Measurements from ENCODE around the gene FGGY.

DNA sequence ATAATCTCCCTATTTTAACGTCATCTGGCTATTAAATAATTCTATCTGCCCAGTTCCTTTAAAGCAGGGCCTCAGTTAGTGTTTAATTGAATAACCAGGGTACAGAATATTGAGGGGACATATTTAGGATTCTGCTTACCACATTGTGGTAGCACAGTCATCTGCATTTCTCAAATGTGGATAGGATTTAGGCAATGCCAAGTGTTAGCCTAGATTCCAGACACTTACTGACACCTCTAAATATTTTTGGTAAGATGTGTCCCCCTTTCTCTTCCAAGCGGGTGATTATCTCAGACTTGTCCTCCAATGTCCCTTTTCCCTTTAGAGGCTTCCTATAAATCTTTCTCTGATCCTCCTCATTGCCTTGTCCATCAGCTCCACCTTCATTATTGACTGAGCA, 357.1 kb downstream of the FGGY start:
- TF ChIP-seq, protein P1, sequence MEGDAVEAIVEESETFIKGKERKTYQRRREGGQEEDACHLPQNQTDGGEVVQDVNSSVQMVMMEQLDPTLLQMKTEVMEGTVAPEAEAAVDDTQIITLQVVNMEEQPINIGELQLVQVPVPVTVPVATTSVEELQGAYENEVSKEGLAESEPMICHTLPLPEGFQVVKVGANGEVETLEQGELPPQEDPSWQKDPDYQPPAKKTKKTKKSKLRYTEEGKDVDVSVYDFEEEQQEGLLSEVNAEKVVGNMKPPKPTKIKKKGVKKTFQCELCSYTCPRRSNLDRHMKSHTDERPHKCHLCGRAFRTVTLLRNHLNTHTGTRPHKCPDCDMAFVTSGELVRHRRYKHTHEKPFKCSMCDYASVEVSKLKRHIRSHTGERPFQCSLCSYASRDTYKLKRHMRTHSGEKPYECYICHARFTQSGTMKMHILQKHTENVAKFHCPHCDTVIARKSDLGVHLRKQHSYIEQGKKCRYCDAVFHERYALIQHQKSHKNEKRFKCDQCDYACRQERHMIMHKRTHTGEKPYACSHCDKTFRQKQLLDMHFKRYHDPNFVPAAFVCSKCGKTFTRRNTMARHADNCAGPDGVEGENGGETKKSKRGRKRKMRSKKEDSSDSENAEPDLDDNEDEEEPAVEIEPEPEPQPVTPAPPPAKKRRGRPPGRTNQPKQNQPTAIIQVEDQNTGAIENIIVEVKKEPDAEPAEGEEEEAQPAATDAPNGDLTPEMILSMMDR (conservative IDR thresholded peaks at IDR 0.05), result no peak
- no peak for TF ChIP-seq EZH2 (IDR thresholded peaks at IDR 0.05; ENCODE audit: low read depth)
